Chondrocyte (in vitro differentiated cells): ENCODE measurements around the gene SKAP1. TPM values are rescaled to one million over a fixed set of nuclear protein-coding genes. Genes with fewer than 3 reads are reported as not detected.

Source experiments
- DNase-seq: peaks from one replicate; pipeline ENCODE4 v3.0.0; 2021; ENCODE audit warnings: mixed read lengths, low spot score
- H3K27ac Mint-ChIP-seq: one replicate; pipeline ENCODE4 v1.8.0; 2021; ENCODE audit warnings: mild to moderate bottlenecking, moderate library complexity, mixed read lengths; ENCODE audit not compliant: unreplicated experiment
- H3K27me3 Mint-ChIP-seq: 2 replicates; pipeline ENCODE4 v1.8.0; 2021; ENCODE audit warnings: low read depth, mixed read lengths
- H3K36me3 Mint-ChIP-seq: 2 replicates; pipeline ENCODE4 v1.8.0; 2021; ENCODE audit warnings: low read depth, mixed read lengths
- H3K4me1 Mint-ChIP-seq: 2 replicates; pipeline ENCODE4 v1.8.0; 2021; ENCODE audit warnings: low read depth, mild to moderate bottlenecking, mixed read lengths
- H3K4me3 Mint-ChIP-seq: one replicate; pipeline ENCODE4 v1.8.0; 2021; ENCODE audit warnings: mild to moderate bottlenecking, moderate library complexity, mixed read lengths; ENCODE audit not compliant: unreplicated experiment
- H3K9me3 Mint-ChIP-seq: 2 replicates; pipeline ENCODE4 v1.8.0; 2021; ENCODE audit warnings: low read depth, mixed read lengths
- total RNA-seq: library from RNA; stranded (reverse); gene quantifications from 3 replicates; pipeline ENCODE4 v1.2.1, GENCODE V29; 2021
- TF ChIP-seq, protein P1 (sequence below): fragments of 200-600 bp; sonication (generic); IDR thresholded peaks from 2 replicates; pipeline ENCODE4 v1.5.0; 2021; ENCODE audit warnings: antibody characterized with exemption, mild to moderate bottlenecking, moderate library complexity

Gene SKAP1
- total RNA-seq, 1 donor from 2014 or later = not detected

DNA sequence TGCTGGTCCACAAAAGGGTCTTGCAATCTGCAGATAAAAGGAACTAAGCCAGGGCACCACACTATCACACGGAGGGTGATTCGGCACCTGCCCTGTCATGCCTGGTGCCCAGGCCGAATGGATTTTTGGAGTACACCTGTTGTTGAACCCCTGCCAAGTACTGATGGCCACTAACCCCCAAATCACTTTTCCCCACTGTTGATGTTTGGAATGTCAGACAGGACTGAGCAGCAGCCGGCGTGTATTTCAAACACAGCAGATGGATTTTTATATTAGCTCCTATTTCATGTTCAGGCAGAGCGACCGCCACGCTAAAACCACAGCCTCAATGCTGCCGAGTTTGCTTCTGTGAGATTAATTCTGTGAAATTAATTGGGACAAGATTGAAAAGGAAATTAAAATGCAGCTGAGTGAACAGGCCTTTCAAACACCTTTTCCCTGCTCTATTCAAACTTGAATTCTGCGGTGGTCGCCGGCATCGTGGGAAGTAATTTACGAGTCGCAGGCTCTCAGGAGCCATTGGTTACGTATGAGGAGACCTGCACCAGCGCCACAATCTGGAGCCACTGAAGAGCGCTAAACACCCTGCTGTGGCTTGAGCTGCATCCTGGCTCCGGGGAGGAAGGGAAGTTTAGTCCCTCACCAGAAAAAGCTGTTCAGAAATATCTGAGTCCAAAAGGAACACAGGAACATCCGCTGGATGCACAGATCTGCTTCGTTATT is 274.0 kb downstream of the SKAP1 start:
- H3K36me3 Mint-ChIP-seq = no peaks in the 10 kb centered on the region
- peaks cover 33% of the 10 kb centered on the region for H3K27me3 Mint-ChIP-seq
- TF ChIP-seq, protein P1, sequence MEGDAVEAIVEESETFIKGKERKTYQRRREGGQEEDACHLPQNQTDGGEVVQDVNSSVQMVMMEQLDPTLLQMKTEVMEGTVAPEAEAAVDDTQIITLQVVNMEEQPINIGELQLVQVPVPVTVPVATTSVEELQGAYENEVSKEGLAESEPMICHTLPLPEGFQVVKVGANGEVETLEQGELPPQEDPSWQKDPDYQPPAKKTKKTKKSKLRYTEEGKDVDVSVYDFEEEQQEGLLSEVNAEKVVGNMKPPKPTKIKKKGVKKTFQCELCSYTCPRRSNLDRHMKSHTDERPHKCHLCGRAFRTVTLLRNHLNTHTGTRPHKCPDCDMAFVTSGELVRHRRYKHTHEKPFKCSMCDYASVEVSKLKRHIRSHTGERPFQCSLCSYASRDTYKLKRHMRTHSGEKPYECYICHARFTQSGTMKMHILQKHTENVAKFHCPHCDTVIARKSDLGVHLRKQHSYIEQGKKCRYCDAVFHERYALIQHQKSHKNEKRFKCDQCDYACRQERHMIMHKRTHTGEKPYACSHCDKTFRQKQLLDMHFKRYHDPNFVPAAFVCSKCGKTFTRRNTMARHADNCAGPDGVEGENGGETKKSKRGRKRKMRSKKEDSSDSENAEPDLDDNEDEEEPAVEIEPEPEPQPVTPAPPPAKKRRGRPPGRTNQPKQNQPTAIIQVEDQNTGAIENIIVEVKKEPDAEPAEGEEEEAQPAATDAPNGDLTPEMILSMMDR = no peak
- no peaks in the 10 kb centered on the region for H3K9me3 Mint-ChIP-seq
- no peak overlapping the region for H3K27ac Mint-ChIP-seq
- no peak for DNase-seq
- no peak overlapping the region for H3K4me3 Mint-ChIP-seq
- no peaks in the 10 kb centered on the region for H3K4me1 Mint-ChIP-seq

DNA sequence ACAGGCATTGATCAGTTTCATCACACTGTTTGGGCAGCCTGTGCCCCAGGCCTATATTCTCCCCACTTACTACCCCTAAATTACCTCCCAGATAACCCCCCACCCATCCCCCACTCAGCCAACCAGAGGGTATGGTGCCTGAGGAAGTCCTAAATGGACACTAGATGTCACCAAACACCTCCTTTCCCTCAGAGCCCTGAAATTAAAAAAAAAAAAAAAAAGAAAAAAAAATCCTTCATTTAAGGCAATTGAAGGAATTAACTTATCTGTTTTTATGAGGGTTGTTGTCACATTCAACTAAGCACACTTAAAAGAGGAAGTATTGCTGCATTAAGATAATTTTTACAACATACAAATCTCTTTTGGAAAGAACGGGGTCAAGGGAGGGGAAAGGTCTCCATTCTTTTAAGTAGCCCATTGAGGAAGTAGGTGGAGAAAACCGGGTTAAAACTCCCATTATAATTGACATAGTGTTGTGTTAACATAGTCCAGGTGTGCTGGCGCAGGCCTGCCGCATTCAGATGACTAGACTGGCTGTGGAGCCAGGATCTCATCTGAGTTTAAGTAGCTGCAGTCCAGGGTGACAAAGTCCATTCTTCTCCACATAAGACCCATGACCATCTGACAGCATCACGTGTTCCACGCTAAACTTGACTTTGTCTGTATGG is 276.2 kb downstream of the SKAP1 start:
- DNase-seq = no peak
- TF ChIP-seq, protein P1 = peak; percentile 86
- H3K27ac Mint-ChIP-seq = no peak overlapping the region
- H3K4me3 Mint-ChIP-seq = no peak overlapping the region
- peaks cover 54% of the 10 kb centered on the region for H3K27me3 Mint-ChIP-seq
- no peaks in the 10 kb centered on the region for H3K4me1 Mint-ChIP-seq
- H3K9me3 Mint-ChIP-seq = no peaks in the 10 kb centered on the region
- no peaks in the 10 kb centered on the region for H3K36me3 Mint-ChIP-seq

DNA sequence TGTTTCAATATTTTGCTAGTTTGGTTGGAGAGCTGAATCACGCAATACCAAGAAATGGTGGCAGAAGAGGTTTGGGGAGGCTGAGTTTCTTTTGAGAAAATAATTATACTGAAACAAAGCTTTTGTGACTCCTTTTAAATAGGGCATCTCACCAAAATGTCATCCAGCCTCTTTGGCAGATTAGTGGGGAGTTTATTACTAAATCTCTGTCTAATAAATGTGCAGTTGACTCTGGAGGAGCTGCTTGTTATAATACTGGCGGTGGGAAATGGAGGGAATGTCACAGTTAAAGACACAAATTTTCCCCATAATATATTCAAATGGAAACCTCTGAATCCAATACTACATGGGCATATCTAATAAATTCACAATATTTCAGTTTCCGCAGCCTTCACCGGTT is 277.7 kb downstream of the SKAP1 start:
- no peak for DNase-seq
- H3K36me3 Mint-ChIP-seq = no peaks in the 10 kb centered on the region
- TF ChIP-seq, protein P1 = no peak
- H3K4me1 Mint-ChIP-seq = no peaks in the 10 kb centered on the region
- H3K4me3 Mint-ChIP-seq = no peak overlapping the region
- H3K27me3 Mint-ChIP-seq = peaks cover 68% of the 10 kb centered on the region
- no peak overlapping the region for H3K27ac Mint-ChIP-seq
- H3K9me3 Mint-ChIP-seq = no peaks in the 10 kb centered on the region

DNA sequence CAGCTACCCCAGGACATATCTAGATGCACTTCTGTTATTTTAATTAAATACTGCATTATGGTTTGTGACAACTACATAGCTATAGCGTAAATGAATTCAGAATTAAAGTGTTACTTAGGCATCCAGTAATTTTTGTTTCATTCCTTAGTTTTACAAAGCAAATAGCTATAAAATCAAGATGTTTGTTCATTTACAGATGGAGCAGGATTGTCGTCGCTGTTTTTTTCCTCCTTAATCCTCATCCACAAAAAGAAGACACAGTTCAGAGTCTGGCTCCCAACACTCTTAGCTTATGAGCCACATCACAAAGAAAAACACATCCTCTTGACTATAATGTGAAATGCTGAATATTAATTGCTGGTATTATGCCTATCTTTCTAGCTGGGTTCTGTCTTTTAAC is 278.8 kb downstream of the SKAP1 start:
- no peaks in the 10 kb centered on the region for H3K36me3 Mint-ChIP-seq
- no peak overlapping the region for H3K27ac Mint-ChIP-seq
- no peaks in the 10 kb centered on the region for H3K4me1 Mint-ChIP-seq
- H3K27me3 Mint-ChIP-seq = peaks cover 72% of the 10 kb centered on the region
- no peak overlapping the region for H3K4me3 Mint-ChIP-seq
- no peaks in the 10 kb centered on the region for H3K9me3 Mint-ChIP-seq
- TF ChIP-seq, protein P1 = no peak
- DNase-seq = no peak

DNA sequence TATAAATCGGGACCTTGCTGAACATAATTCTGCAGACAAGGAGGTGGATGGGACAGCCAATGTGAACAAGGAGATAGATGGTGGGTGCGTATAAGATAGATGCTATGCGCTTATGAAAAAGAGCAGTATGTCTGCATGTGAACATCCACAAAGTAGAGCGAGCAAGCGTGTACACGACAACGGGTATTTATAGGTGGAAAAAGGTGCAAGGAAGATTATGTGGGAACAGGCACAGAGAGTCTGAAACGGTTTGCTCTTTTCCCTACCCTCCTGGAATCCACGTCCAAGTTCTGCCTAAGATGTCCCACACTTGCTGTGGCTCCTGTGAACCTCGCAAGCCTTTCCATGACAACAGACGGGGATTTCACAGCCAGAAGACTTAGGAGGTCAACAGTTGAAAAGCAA is 279.4 kb downstream of the SKAP1 start:
- Mint-ChIP-seq H3K36me3 (no peaks in the 10 kb centered on the region), H3K4me1 (no peaks in the 10 kb centered on the region), H3K27ac (no peak overlapping the region), H3K9me3 (no peaks in the 10 kb centered on the region), H3K27me3 (peaks cover 73% of the 10 kb centered on the region), H3K4me3 (no peak overlapping the region)
- DNase-seq = no peak
- TF ChIP-seq, protein P1 = no peak
